IPS DF 4.7 (cell line): ENCODE results near the gene PTH2.

Source experiments
- DNase-seq: peaks from one replicate; pipeline ENCODE4 v3.0.0-alpha.2; 2013; ENCODE audit warnings: low spot score; ENCODE audit errors: extremely low read depth

The PTH2 gene

GRCh38 chr19:49432141-49433073 is 9.2 kb upstream of the PTH2 start:
- DNase-seq: no peak

- no peak for DNase-seq
These were observed 8.1 kb upstream of the PTH2 start for GRCh38 chr19:49431330-49431749.

- no peak for DNase-seq
These were observed 7.6 kb upstream of the PTH2 start for GRCh38 chr19:49430678-49431329.

GRCh38 chr19:49430172-49430677 is 7.0 kb upstream of the PTH2 start:
- no peak for DNase-seq

GRCh38 chr19:49428547-49429451 is 5.6 kb upstream of the PTH2 start:
- no peak for DNase-seq

GRCh38 chr19:49427855-49428546 is 4.8 kb upstream of the PTH2 start:
- no peak for DNase-seq

- no peak for DNase-seq
These were observed 4.1 kb upstream of the PTH2 start for GRCh38 chr19:49427339-49427738.

- no peak for DNase-seq
These were observed 2.8 kb upstream of the PTH2 start for GRCh38 chr19:49425922-49426592.

GRCh38 chr19:49425178-49425577 is 1.9 kb upstream of the PTH2 start, which contains the start of gene GFY:
TSS of gene GFY (plus strand) at chr19:49425388. CDS start at chr19:49426431, 1,043 bp downstream.
- no peak for DNase-seq

- DNase-seq: no peak
These were observed 703 bp upstream of the PTH2 start for GRCh38 chr19:49423985-49424303.

- no peak for DNase-seq
These were observed 702 bp downstream of the PTH2 start for GRCh38 chr19:49422407-49423070.

- no peak for DNase-seq
These were observed 1.4 kb downstream of the PTH2 start for GRCh38 chr19:49421878-49422202.

- DNase-seq: no peak
These were observed 2.0 kb downstream of the PTH2 start for GRCh38 chr19:49421039-49421877.

- no peak for DNase-seq
These were observed 3.0 kb downstream of the PTH2 start for GRCh38 chr19:49420227-49420626.

- DNase-seq: no peak
These were observed 4.1 kb downstream of the PTH2 start for GRCh38 chr19:49419173-49419572.

- DNase-seq: no peak
These were observed 4.7 kb downstream of the PTH2 start for GRCh38 chr19:49418511-49418910.

GRCh38 chr19:49417088-49417487 is 6.2 kb downstream of the PTH2 start:
- no peak for DNase-seq

GRCh38 chr19:49415810-49416200 is 7.4 kb downstream of the PTH2 start:
- DNase-seq: no peak
